Measurements from ENCODE around the gene CBLN3. TPM values are rescaled to one million over a fixed set of nuclear protein-coding genes. Genes with fewer than 3 reads are reported as not detected.
A peak's percentile ranks its signal among the peaks of the same experiment; 100 is the strongest.

Gene CBLN3
- total RNA-seq, 3 donors from 2014 or later = 2.2 to 3.9 (median 2.6) TPM

GRCh38 chr14:24440606-24441399 lies 11.3 kb upstream of the CBLN3 start:
- Histone ChIP-seq H3K36me3 (ENCODE audit: low read depth) (no peaks in the 10 kb centered on the region), H3K4me3 (no peak overlapping the region), H3K9me3 (no peaks in the 10 kb centered on the region), H3K4me1 (ENCODE audit: low read depth) (peaks cover 23% of the 10 kb centered on the region)
- intact Hi-C loops (cut with DNase I, micrococcal nuclease) = no loop called here
- ATAC-seq (no peak), DNase-seq (no peak)
- no peak for TF ChIP-seq CTCF (IDR thresholded peaks at IDR 0.05)

- Histone ChIP-seq H3K9me3 (no peaks in the 10 kb centered on the region), H3K4me1 (ENCODE audit: low read depth) (peaks cover 23% of the 10 kb centered on the region), H3K36me3 (ENCODE audit: low read depth) (no peaks in the 10 kb centered on the region), H3K4me3 (no peak overlapping the region)
- intact Hi-C loops (cut with DNase I, micrococcal nuclease) = loop anchor here in 1 of 2 donors (5.0 kb wide), 1 partner anchor 108 kb away; no protein-coding TSS in a partner anchor
- no peak for TF ChIP-seq CTCF (IDR thresholded peaks at IDR 0.05)
- ATAC-seq (no peak), DNase-seq (peak in 2 of 3 donors; percentile 15 to 37)
Observed at GRCh38 chr14:24439830-24440605, 10.6 kb upstream of the CBLN3 start.

GRCh38 chr14:24439257-24439656 lies 9.8 kb upstream of the CBLN3 start:
- H3K4me1 ChIP-seq (ENCODE audit: low read depth) = peaks cover 23% of the 10 kb centered on the region
- intact Hi-C loops (cut with DNase I, micrococcal nuclease) = loop anchor here in 1 of 2 donors (5.0 kb wide), 1 partner anchor 107 kb away; no protein-coding TSS in a partner anchor
- no peak for DNase-seq
- no peak overlapping the region for H3K4me3 ChIP-seq
- no peaks in the 10 kb centered on the region for H3K9me3 ChIP-seq
- TF ChIP-seq CTCF (IDR thresholded peaks at IDR 0.05) = no peak
- H3K36me3 ChIP-seq (ENCODE audit: low read depth) = no peaks in the 10 kb centered on the region
- ATAC-seq = no peak

GRCh38 chr14:24438223-24439097 lies 9.0 kb upstream of the CBLN3 start:
- no peak overlapping the region for H3K4me3 ChIP-seq
- ATAC-seq (no peak), DNase-seq (no peak)
- intact Hi-C loops (cut with DNase I, micrococcal nuclease) = loop anchor here in 1 of 2 donors (5.0 kb wide), 1 partner anchor 106 kb away; no protein-coding TSS in a partner anchor
- H3K9me3 ChIP-seq = no peaks in the 10 kb centered on the region
- no peaks in the 10 kb centered on the region for H3K36me3 ChIP-seq (ENCODE audit: low read depth)
- TF ChIP-seq CTCF (IDR thresholded peaks at IDR 0.05) = no peak
- peaks cover 22% of the 10 kb centered on the region for H3K4me1 ChIP-seq (ENCODE audit: low read depth)

GRCh38 chr14:24437736-24438067 lies 8.2 kb upstream of the CBLN3 start:
- H3K36me3 ChIP-seq (ENCODE audit: low read depth) = no peaks in the 10 kb centered on the region

More at GRCh38 chr14:24437736-24438067, 8.2 kb upstream of the CBLN3 start:
- intact Hi-C loops (cut with DNase I, micrococcal nuclease) = loop anchor here in 1 of 2 donors (5.0 kb wide), 1 partner anchor 105 kb away; no protein-coding TSS in a partner anchor
- Histone ChIP-seq H3K9me3 (no peaks in the 10 kb centered on the region), H3K4me1 (ENCODE audit: low read depth) (peaks cover 19% of the 10 kb centered on the region), H3K4me3 (no peak overlapping the region)
- DNase-seq (no peak), ATAC-seq (no peak)
- TF ChIP-seq CTCF (IDR thresholded peaks at IDR 0.05) = no peak
